Daoy (cell line): ENCODE results near the gene IL17REL. TPM values are rescaled to one million over a fixed set of nuclear protein-coding genes. Genes with fewer than 3 reads are reported as not detected.
"Not testable (repeated sequence)": the region's sequence is repeated elsewhere in the genome, so short reads cannot be mapped to it uniquely, and the experiment has no call there.

Source experiments
- DNase-seq: peaks from one replicate; pipeline ENCODE4 v3.0.0-alpha.2; 2015; ENCODE audit warnings: low read depth
- total RNA-seq: library from RNA; depleted of rRNA; stranded (reverse); fragments of >200 nt; shearing (Covaris generic); gene quantifications from 2 replicates; pipeline ENCODE4 v1.2.3, GENCODE V29; 2014

Gene IL17REL
- total RNA-seq, 1 experiment from 2014 or later, result not detected

GRCh38 chr22:49989826-49990225 is 22.7 kb downstream of the IL17REL start:
- not testable (repeated sequence) for DNase-seq

- no peak for DNase-seq
Measured at GRCh38 chr22:49986325-49986724, 26.2 kb downstream of the IL17REL start.

- peak; percentile 19 for DNase-seq
Measured at GRCh38 chr22:49983148-49984042, 29.2 kb downstream of the IL17REL start.

GRCh38 chr22:49981799-49982198 is 30.8 kb downstream of the IL17REL start:
- not testable (repeated sequence) for DNase-seq

GRCh38 chr22:49979587-49980264 is 32.8 kb downstream of the IL17REL start:
- peak; percentile 32 for DNase-seq

GRCh38 chr22:49977578-49977977 is 35.0 kb downstream of the IL17REL start:
- DNase-seq, result no peak

GRCh38 chr22:49976439-49977175 is 36.0 kb downstream of the IL17REL start:
- peak; percentile 22 for DNase-seq

GRCh38 chr22:49975543-49976389 is 36.8 kb downstream of the IL17REL start:
- peak; percentile 13 for DNase-seq

- peak; percentile 12 for DNase-seq
Measured at GRCh38 chr22:49973018-49973961, 39.3 kb downstream of the IL17REL start.

GRCh38 chr22:49972163-49973017 is 40.2 kb downstream of the IL17REL start:
- DNase-seq, result peak; percentile 1

- DNase-seq, result peak; percentile 65
Measured at GRCh38 chr22:49971232-49972162, 41.1 kb downstream of the IL17REL start.

GRCh38 chr22:49970528-49971231 is 41.9 kb downstream of the IL17REL start:
- peak; percentile 99 for DNase-seq

- peak; percentile 3 for DNase-seq
Measured at GRCh38 chr22:49969751-49970527, 42.6 kb downstream of the IL17REL start.

GRCh38 chr22:49968831-49969661 is 43.5 kb downstream of the IL17REL start:
- peak; percentile 3 for DNase-seq

- peak; percentile 6 for DNase-seq
Measured at GRCh38 chr22:49968313-49968830, 44.2 kb downstream of the IL17REL start.
